ENCODE results near the gene ADAMTS18. TPM values are rescaled to one million over a fixed set of nuclear protein-coding genes. Genes with fewer than 3 reads are reported as not detected.

The ADAMTS18 gene
- polyA plus RNA-seq, 1 donor (not counting 4 experiments of a cell fraction or from before 2014, with no cell fraction given): not detected

DNA sequence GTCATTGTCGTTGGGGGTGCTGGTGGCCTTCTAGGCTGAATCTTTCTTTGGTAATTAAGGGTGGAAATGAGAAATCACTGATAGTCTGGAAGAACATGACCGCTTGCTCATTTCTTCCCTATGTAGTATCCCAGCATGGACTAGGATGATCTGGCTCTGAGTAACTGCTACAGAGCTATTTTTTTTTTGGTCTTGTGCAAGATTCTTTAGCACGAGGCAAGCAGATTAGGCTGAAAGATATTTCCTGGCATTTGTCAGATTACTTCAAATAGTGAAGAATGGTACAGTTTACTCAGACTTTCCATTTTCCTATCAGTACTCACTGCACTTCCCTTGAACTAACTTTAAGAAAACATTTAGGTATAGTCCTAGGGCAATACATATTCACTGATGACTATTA, 146.6 kb downstream of the ADAMTS18 start:
- Histone ChIP-seq H3K79me2 (ENCODE audit: control insufficient read depth, insufficient read depth, low read length) (no peaks in the 10 kb centered on the region), H3K9ac (ENCODE audit: control insufficient read depth, extremely low read depth, insufficient read depth, low read length) (no peak overlapping the region), H3K9me3 (ENCODE audit: control insufficient read depth, low read depth, low read length) (no peaks in the 10 kb centered on the region), H3K27me3 (ENCODE audit: control insufficient read depth, extremely low read depth, insufficient read depth, low read length) (no peaks in the 10 kb centered on the region), H3K4me3 (ENCODE audit: control insufficient read depth in 2 of 3, extremely low read depth in 1 of 3, insufficient read depth in 2 of 3, low read depth in 1 of 3, low read length in 3 of 3) (no peak overlapping the region), H2AFZ (ENCODE audit: control insufficient read depth, low read length) (no peak overlapping the region), H3K36me3 (ENCODE audit: control insufficient read depth in 2 of 2, extremely low read depth in 1 of 2, insufficient read depth in 2 of 2, low read length in 2 of 2) (no peaks in the 10 kb centered on the region), H3K4me1 (ENCODE audit: control insufficient read depth, extremely low read depth, insufficient read depth, low read length) (no peaks in the 10 kb centered on the region), H3K9me1 (ENCODE audit: control insufficient read depth, extremely low read depth, insufficient read depth, low read length) (no peaks in the 10 kb centered on the region), H3K4me2 (ENCODE audit: control insufficient read depth, extremely low read depth, insufficient read depth, low read depth, low read length) (no peak overlapping the region), H3K27ac (ENCODE audit: control insufficient read depth, insufficient read depth, low read length) (no peak overlapping the region), H4K20me1 (ENCODE audit: control insufficient read depth, extremely low read depth, insufficient read depth, low read length) (no peaks in the 10 kb centered on the region)
- TF ChIP-seq EZH2 (IDR thresholded peaks at IDR 0.05; ENCODE audit: low read length): no peak
- TF ChIP-seq, protein P1, sequence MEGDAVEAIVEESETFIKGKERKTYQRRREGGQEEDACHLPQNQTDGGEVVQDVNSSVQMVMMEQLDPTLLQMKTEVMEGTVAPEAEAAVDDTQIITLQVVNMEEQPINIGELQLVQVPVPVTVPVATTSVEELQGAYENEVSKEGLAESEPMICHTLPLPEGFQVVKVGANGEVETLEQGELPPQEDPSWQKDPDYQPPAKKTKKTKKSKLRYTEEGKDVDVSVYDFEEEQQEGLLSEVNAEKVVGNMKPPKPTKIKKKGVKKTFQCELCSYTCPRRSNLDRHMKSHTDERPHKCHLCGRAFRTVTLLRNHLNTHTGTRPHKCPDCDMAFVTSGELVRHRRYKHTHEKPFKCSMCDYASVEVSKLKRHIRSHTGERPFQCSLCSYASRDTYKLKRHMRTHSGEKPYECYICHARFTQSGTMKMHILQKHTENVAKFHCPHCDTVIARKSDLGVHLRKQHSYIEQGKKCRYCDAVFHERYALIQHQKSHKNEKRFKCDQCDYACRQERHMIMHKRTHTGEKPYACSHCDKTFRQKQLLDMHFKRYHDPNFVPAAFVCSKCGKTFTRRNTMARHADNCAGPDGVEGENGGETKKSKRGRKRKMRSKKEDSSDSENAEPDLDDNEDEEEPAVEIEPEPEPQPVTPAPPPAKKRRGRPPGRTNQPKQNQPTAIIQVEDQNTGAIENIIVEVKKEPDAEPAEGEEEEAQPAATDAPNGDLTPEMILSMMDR (optimal IDR thresholded peaks at IDR 0.05 in 1 of 3, IDR thresholded peaks at IDR 0.05 in 1 of 3, conservative IDR thresholded peaks at IDR 0.05 in 1 of 3; ENCODE audit: extremely low read depth in 1 of 3, insufficient read depth in 2 of 3, low read length in 3 of 3): no peak
- dilution Hi-C loops (cut with MboI; ENCODE audit: extremely low pct_ligation_motif_present, low sequenced_read_pairs): no loop called here
- FAIRE-seq: no peak
- DNase-seq (ENCODE audit: low read depth, low spot score): no peak

DNA sequence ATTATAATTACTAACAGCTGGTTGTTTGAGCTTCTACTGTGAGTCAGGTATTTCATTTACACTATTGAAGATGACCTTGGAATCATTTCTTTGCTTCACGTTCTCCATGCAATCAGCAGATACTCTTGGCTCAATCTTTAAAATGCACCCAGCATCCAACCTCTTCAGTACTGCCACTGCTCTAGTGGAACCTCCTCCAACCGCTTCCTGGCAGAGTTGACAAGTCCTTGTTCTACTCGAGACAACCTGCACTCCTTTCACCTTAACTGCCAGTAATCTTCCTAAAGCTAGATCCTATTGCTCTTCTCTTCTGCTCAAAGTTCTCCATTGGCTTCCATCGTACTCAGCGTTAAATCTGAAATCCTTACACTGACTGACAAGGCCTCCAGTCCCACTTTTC, 149.2 kb downstream of the ADAMTS18 start:
- H3K9me3 ChIP-seq (ENCODE audit: control insufficient read depth, low read depth, low read length): no peaks in the 10 kb centered on the region
- H3K9ac ChIP-seq (ENCODE audit: control insufficient read depth, extremely low read depth, insufficient read depth, low read length): no peak overlapping the region
- dilution Hi-C loops (cut with MboI; ENCODE audit: extremely low pct_ligation_motif_present, low sequenced_read_pairs): no loop called here
- H3K79me2 ChIP-seq (ENCODE audit: control insufficient read depth, insufficient read depth, low read length): no peaks in the 10 kb centered on the region
- FAIRE-seq (no peak), DNase-seq (ENCODE audit: low read depth, low spot score) (no peak)
- no peak overlapping the region for H3K4me2 ChIP-seq (ENCODE audit: control insufficient read depth, extremely low read depth, insufficient read depth, low read depth, low read length)
- H2AFZ ChIP-seq (ENCODE audit: control insufficient read depth, low read length): no peak overlapping the region
- H3K4me1 ChIP-seq (ENCODE audit: control insufficient read depth, extremely low read depth, insufficient read depth, low read length): no peaks in the 10 kb centered on the region
- H3K4me3 ChIP-seq (ENCODE audit: control insufficient read depth in 2 of 3, extremely low read depth in 1 of 3, insufficient read depth in 2 of 3, low read depth in 1 of 3, low read length in 3 of 3): no peak overlapping the region
- H3K27ac ChIP-seq (ENCODE audit: control insufficient read depth, insufficient read depth, low read length): no peak overlapping the region
- no peaks in the 10 kb centered on the region for H3K27me3 ChIP-seq (ENCODE audit: control insufficient read depth, extremely low read depth, insufficient read depth, low read length)
- no peaks in the 10 kb centered on the region for H3K36me3 ChIP-seq (ENCODE audit: control insufficient read depth in 2 of 2, extremely low read depth in 1 of 2, insufficient read depth in 2 of 2, low read length in 2 of 2)
- H4K20me1 ChIP-seq (ENCODE audit: control insufficient read depth, extremely low read depth, insufficient read depth, low read length): no peaks in the 10 kb centered on the region
- TF ChIP-seq EZH2 (IDR thresholded peaks at IDR 0.05; ENCODE audit: low read length): no peak
- TF ChIP-seq, protein P1 (optimal IDR thresholded peaks at IDR 0.05 in 1 of 3, IDR thresholded peaks at IDR 0.05 in 1 of 3, conservative IDR thresholded peaks at IDR 0.05 in 1 of 3; ENCODE audit: extremely low read depth in 1 of 3, insufficient read depth in 2 of 3, low read length in 3 of 3): no peak
- no peaks in the 10 kb centered on the region for H3K9me1 ChIP-seq (ENCODE audit: control insufficient read depth, extremely low read depth, insufficient read depth, low read length)
